Measurements from ENCODE around the gene ERCC6L2. TPM values are rescaled to one million over a fixed set of nuclear protein-coding genes. Genes with fewer than 3 reads are reported as not detected.

The ERCC6L2 gene
- total and polyA plus RNA-seq, 2 donors (not counting 1 experiment from before 2014, with no cell fraction given), result 10.1 to 52.0 TPM

- POLR2A ChIA-PET, result no interaction called here
- intact Hi-C loops (cut with micrococcal nuclease), result no loop called here
- Histone ChIP-seq H3K4me3 (ENCODE audit: control extremely low read depth in 1 of 5, extremely low read depth in 1 of 5, insufficient read depth in 1 of 5, low read depth in 2 of 5, low read length in 4 of 5) (no peak overlapping the region), H3K9ac (ENCODE audit: low read length) (no peak overlapping the region), H3K9me3 (ENCODE audit: control extremely low read depth in 1 of 3, control insufficient read depth in 2 of 3, insufficient read depth in 1 of 3, low read length in 2 of 3) (peaks cover 0 to 9% (median 4%) of the 10 kb centered on the region in 3 donors), H3K27ac (ENCODE audit: low read length in 2 of 2) (no peak overlapping the region), H3K36me3 (replicated peaks in 1 of 2; ENCODE audit: control extremely low read depth in 1 of 2, control insufficient read depth in 1 of 2, extremely low read depth in 1 of 2, insufficient read depth in 2 of 2, low read length in 1 of 2) (peaks cover 10 to 32% of the 10 kb centered on the region in 2 experiments), H3K27me3 (replicated peaks in 1 of 4; ENCODE audit: control extremely low read depth in 1 of 4, control insufficient read depth in 3 of 4, insufficient read depth in 4 of 4, low read length in 3 of 4) (no peaks in the 10 kb centered on the region), H3K4me2 (replicated peaks; ENCODE audit: low read depth, low read length, poor library complexity, severe bottlenecking) (no peak overlapping the region), H4K20me1 (ENCODE audit: control insufficient read depth, insufficient read depth, low read length, poor library complexity, severe bottlenecking) (no peaks in the 10 kb centered on the region), H3K79me2 (ENCODE audit: control insufficient read depth, insufficient read depth, low read length) (no peaks in the 10 kb centered on the region), H3K4me1 (ENCODE audit: control insufficient read depth in 2 of 2, insufficient read depth in 2 of 2, low read length in 2 of 2) (no peaks in the 10 kb centered on the region), H2AFZ (ENCODE audit: insufficient read depth, low read depth, low read length, poor library complexity, severe bottlenecking) (no peak overlapping the region)
- ATAC-seq (ENCODE audit: low read depth) (no peak), DNase-seq (no peak)
- no peaks in the 10 kb centered on the region for H3K27me3 Mint-ChIP-seq
- H3K27ac Mint-ChIP-seq, result no peak overlapping the region
- H3K9me3 Mint-ChIP-seq (ENCODE audit: insufficient read depth), result peaks cover 6% of the 10 kb centered on the region
- WGBS (ENCODE audit: insufficient coverage), result no CpG with 5 or more reads among the region's 3 CpGs
- TF ChIP-seq, protein P1, sequence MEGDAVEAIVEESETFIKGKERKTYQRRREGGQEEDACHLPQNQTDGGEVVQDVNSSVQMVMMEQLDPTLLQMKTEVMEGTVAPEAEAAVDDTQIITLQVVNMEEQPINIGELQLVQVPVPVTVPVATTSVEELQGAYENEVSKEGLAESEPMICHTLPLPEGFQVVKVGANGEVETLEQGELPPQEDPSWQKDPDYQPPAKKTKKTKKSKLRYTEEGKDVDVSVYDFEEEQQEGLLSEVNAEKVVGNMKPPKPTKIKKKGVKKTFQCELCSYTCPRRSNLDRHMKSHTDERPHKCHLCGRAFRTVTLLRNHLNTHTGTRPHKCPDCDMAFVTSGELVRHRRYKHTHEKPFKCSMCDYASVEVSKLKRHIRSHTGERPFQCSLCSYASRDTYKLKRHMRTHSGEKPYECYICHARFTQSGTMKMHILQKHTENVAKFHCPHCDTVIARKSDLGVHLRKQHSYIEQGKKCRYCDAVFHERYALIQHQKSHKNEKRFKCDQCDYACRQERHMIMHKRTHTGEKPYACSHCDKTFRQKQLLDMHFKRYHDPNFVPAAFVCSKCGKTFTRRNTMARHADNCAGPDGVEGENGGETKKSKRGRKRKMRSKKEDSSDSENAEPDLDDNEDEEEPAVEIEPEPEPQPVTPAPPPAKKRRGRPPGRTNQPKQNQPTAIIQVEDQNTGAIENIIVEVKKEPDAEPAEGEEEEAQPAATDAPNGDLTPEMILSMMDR (IDR thresholded peaks at IDR 0.05), result no peak
- no peak for TF ChIP-seq EZH2 (IDR thresholded peaks at IDR 0.05; ENCODE audit: borderline replicate concordance, insufficient read depth, low read depth, low read length, poor library complexity, severe bottlenecking)
- H3K4me1 Mint-ChIP-seq, result no peaks in the 10 kb centered on the region
- CTCF ChIA-PET, result no interaction called here
- H3K4me3 Mint-ChIP-seq, result no peak overlapping the region
These were observed 61.6 kb downstream of the ERCC6L2 start for GRCh38 chr9:95937131-95937530.

- Histone ChIP-seq H3K36me3 (replicated peaks in 1 of 2; ENCODE audit: control extremely low read depth in 1 of 2, control insufficient read depth in 1 of 2, extremely low read depth in 1 of 2, insufficient read depth in 2 of 2, low read length in 1 of 2) (peaks cover 10 to 24% of the 10 kb centered on the region in 2 experiments), H3K79me2 (ENCODE audit: control insufficient read depth, insufficient read depth, low read length) (no peaks in the 10 kb centered on the region), H3K4me1 (ENCODE audit: control insufficient read depth in 2 of 2, insufficient read depth in 2 of 2, low read length in 2 of 2) (no peaks in the 10 kb centered on the region), H3K4me3 (ENCODE audit: control extremely low read depth in 1 of 5, extremely low read depth in 1 of 5, insufficient read depth in 1 of 5, low read depth in 2 of 5, low read length in 4 of 5) (no peak overlapping the region), H3K27me3 (replicated peaks in 1 of 4; ENCODE audit: control extremely low read depth in 1 of 4, control insufficient read depth in 3 of 4, insufficient read depth in 4 of 4, low read length in 3 of 4) (no peaks in the 10 kb centered on the region), H2AFZ (ENCODE audit: insufficient read depth, low read depth, low read length, poor library complexity, severe bottlenecking) (no peak overlapping the region), H3K27ac (ENCODE audit: low read length in 2 of 2) (no peak overlapping the region), H3K9ac (ENCODE audit: low read length) (no peak overlapping the region), H3K9me3 (ENCODE audit: control extremely low read depth in 1 of 3, control insufficient read depth in 2 of 3, insufficient read depth in 1 of 3, low read length in 2 of 3) (peaks cover 0 to 9% (median 4%) of the 10 kb centered on the region in 3 donors), H3K4me2 (replicated peaks; ENCODE audit: low read depth, low read length, poor library complexity, severe bottlenecking) (no peak overlapping the region), H4K20me1 (ENCODE audit: control insufficient read depth, insufficient read depth, low read length, poor library complexity, severe bottlenecking) (no peaks in the 10 kb centered on the region)
- Mint-ChIP-seq H3K27ac (no peak overlapping the region), H3K4me3 (no peak overlapping the region), H3K4me1 (no peaks in the 10 kb centered on the region), H3K27me3 (no peaks in the 10 kb centered on the region), H3K9me3 (ENCODE audit: insufficient read depth) (peaks cover 11% of the 10 kb centered on the region)
- no peak for DNase-seq
- no CpG with 5 or more reads among the region's 1 CpG for WGBS (ENCODE audit: insufficient coverage)
- ChIA-PET CTCF (no interaction called here), POLR2A (no interaction called here)
- TF ChIP-seq, protein P1 (IDR thresholded peaks at IDR 0.05), result peak; percentile 38
- no peak for TF ChIP-seq EZH2 (IDR thresholded peaks at IDR 0.05; ENCODE audit: borderline replicate concordance, insufficient read depth, low read depth, low read length, poor library complexity, severe bottlenecking)
- no peak for ATAC-seq (ENCODE audit: low read depth)
- intact Hi-C loops (cut with micrococcal nuclease), result no loop called here
These were observed 63.2 kb downstream of the ERCC6L2 start for GRCh38 chr9:95938724-95939123.

Measured in B cell (primary cell).